Panc1 (cell line): ENCODE data around the gene PXK. TPM values are rescaled to one million over a fixed set of nuclear protein-coding genes. Genes with fewer than 3 reads are reported as not detected.
"Not testable (repeated sequence)": the region's sequence is repeated elsewhere in the genome, so short reads cannot be mapped to it uniquely, and the experiment has no call there.

Experiments
- ATAC-seq: fragments of 200-7000 bp; cut with Tn5 transposase; 2 replicates; pipeline ENCODE4 v1.9.1; 2020; ENCODE audit warnings: mild to moderate bottlenecking, moderate library complexity
- BruUV-seq: library from RNA; stranded (reverse); fragments of 400-500 nt; replicated peaks from 2 replicates; lab custom pipeline; 2021; lab: Mats Ljungman, UMichigan
- CTCF ChIA-PET: fragments of 300-600 bp; sonication (Branson Sonifier 250); formaldehyde crosslinking; loops from one replicate; lab custom pipeline; 2022; ENCODE audit warnings: antibody characterized with exemption; lab: Charles Lee
- POLR2A ChIA-PET: fragments of 300-600 bp; sonication (Branson Sonifier 250); formaldehyde crosslinking; loops from one replicate; lab custom pipeline; 2022; ENCODE audit warnings: antibody characterized with exemption; lab: Charles Lee
- DNase-seq: peaks from one replicate; pipeline ENCODE4 v3.0.0-alpha.2; 2010; ENCODE audit warnings: low read depth, low spot score
- H3K27ac ChIP-seq: 2 replicates; pipeline ENCODE4 v1.5.1; 2011; ENCODE audit warnings: mild to moderate bottlenecking, low read length, inconsistent platforms
- H3K27me3 ChIP-seq: fragments of 200-500 bp; sonication (Bioruptor generic); 2 replicates; pipeline ENCODE4 v1.6.0; 2014; ENCODE audit warnings: low read length, inconsistent platforms; ENCODE audit not compliant: control insufficient read depth, insufficient read depth
- H3K36me3 ChIP-seq: fragments of 200-500 bp; sonication (Bioruptor generic); 2 replicates; pipeline ENCODE4 v1.5.1; 2014; ENCODE audit warnings: inconsistent platforms, mild to moderate bottlenecking, low read length, moderate library complexity; ENCODE audit not compliant: control insufficient read depth, insufficient read depth
- H3K4me1 ChIP-seq: 2 replicates; pipeline ENCODE4 v1.5.1; 2011; ENCODE audit warnings: inconsistent platforms, mild to moderate bottlenecking, low read length, moderate library complexity; ENCODE audit not compliant: control insufficient read depth, insufficient read depth
- H3K4me3 ChIP-seq, 2 experiments: 2 replicates each; pipeline ENCODE4 v1.5.1; 2011 to 2012; ENCODE audit warnings: low read depth in 2 of 2, low read length in 2 of 2, mild to moderate bottlenecking in 2 of 2, inconsistent platforms in 1 of 2, moderate library complexity in 1 of 2
- H3K9me3 ChIP-seq: fragments of 200-500 bp; sonication (Bioruptor generic); 2 replicates; pipeline ENCODE4 v1.5.1; 2014; ENCODE audit warnings: low read depth, mild to moderate bottlenecking, inconsistent platforms, low read length, moderate library complexity; ENCODE audit not compliant: control insufficient read depth, insufficient read depth
- CTCF ChIP-seq: fragments of 450-650 bp; IDR thresholded peaks from 2 replicates; pipeline ENCODE4 v1.5.1; 2017; ENCODE audit warnings: mild to moderate bottlenecking
- POLR2AphosphoS5 ChIP-seq: IDR thresholded peaks from 2 replicates; pipeline ENCODE4 v1.6.1; 2012; ENCODE audit warnings: mild to moderate bottlenecking, low read depth, low read length, moderate library complexity
- REST ChIP-seq, 2 experiments: IDR thresholded peaks; 2 replicates each; pipeline ENCODE4 v1.6.1; 2011 to 2012; ENCODE audit warnings: low read depth in 2 of 2, control low read depth in 1 of 2, low read length in 1 of 2, mild to moderate bottlenecking in 1 of 2, moderate library complexity in 1 of 2; ENCODE audit not compliant: insufficient read depth in 1 of 2
- SIN3A ChIP-seq: IDR thresholded peaks from 2 replicates; pipeline ENCODE4 v1.6.1; 2012; ENCODE audit warnings: low read depth, mild to moderate bottlenecking, low read length, moderate library complexity, borderline replicate concordance; ENCODE audit not compliant: insufficient read depth
- TCF7L2 ChIP-seq: IDR thresholded peaks from 2 replicates; pipeline ENCODE4 v1.6.1; 2011; ENCODE audit warnings: mild to moderate bottlenecking, low read depth, low read length, inconsistent platforms
- in situ Hi-C: cut with HindIII; loops from 2 replicates; pipeline ENCODE4 v1.10.0; 2016; ENCODE audit warnings: low sequenced_read_pairs, low pct_unique_long_range_greater_than_20kb
- intact Hi-C: fragments of 100-400 bp; cut with micrococcal nuclease; formaldehyde crosslinking; loops from one replicate; pipeline ENCODE4 v1.10.0; 2022; ENCODE audit not compliant: unreplicated experiment
- total RNA-seq: library from RNA; stranded (reverse); gene quantifications from one replicate; pipeline ENCODE4 v1.2.1, GENCODE V29; 2021; ENCODE audit not compliant: unreplicated experiment

The PXK gene
- total RNA-seq, 1 experiment from 2014 or later, result 14.2 TPM

DNA sequence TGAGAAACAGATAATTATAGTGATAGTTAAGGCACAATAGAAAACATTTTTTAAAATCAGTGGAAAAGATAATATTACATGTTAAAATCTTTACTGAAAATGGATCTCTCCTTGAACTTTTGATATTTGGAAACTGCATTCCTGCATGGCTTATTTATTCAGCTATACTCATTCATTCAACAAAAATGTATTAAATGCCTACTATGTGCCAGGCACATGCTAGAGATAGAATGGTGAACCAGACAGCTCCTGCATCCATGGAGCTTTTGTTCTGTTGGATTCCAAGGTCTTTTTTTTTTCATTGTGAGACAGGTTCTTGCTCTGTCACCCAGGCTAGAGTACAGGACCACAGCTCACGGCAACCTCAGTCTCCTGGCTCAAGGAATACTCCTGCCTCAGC lies 4.5 kb downstream of the PXK start:
- Histone ChIP-seq H3K4me3 (no peak overlapping the region), H3K27me3 (no peaks in the 10 kb centered on the region), H3K9me3 (no peaks in the 10 kb centered on the region), H3K36me3 (no peaks in the 10 kb centered on the region), H3K4me1 (peaks cover 6% of the 10 kb centered on the region), H3K27ac (no peak overlapping the region)
- in situ Hi-C loops, result no loop called here
- BruUV-seq, result no TSS peak
- ChIA-PET CTCF (interaction anchor here (0.6 kb wide), 1 partner anchor 160 kb away, joined by 3 read pairs; no protein-coding TSS in a partner anchor), POLR2A (no interaction called here)
- DNase-seq (no peak), ATAC-seq (no peak)
- TF ChIP-seq CTCF (no peak), REST (IDR thresholded peaks at IDR 0.05; ENCODE audit: insufficient read depth in 1 of 2, low read depth in 2 of 2, low read length in 1 of 2) (no peak), POLR2AphosphoS5 (no peak), SIN3A (no peak)
- intact Hi-C loops, result loop anchor here (5.0 kb wide), 1 partner anchor 75 kb away; no protein-coding TSS in a partner anchor

DNA sequence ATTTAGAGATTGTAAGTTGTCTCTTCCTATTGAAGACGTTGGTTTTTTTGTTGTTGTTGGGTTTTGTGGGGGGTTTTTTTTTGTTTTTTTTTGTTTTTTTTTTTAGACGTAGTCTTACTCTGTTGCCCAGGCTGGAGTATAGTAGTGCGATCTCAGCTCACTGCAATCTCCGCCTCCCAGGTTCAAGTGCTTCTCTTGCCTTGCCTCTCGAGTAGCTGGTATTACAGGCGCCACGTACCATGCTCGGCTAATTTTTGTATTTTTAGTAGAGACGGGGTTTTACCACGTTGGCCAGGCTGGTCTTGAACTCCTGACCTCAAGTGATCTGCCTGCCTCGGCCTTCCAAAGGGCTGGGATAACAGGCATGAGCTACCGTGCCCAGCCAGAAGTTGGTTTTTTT lies 6.5 kb downstream of the PXK start:
- H3K9me3 ChIP-seq, H3K27ac ChIP-seq, DNase-seq, BruUV-seq, H3K27me3 ChIP-seq, ATAC-seq, H3K4me1 ChIP-seq, CTCF ChIA-PET, H3K36me3 ChIP-seq, in situ Hi-C loops, H3K4me3 ChIP-seq: not testable (repeated sequence)
- intact Hi-C loops, result loop anchor here (5.0 kb wide), 1 partner anchor 73 kb away; no protein-coding TSS in a partner anchor
- POLR2A ChIA-PET, result interaction anchor here (0.7 kb wide), 1 partner anchor 64 kb away, joined by 7 read pairs; no protein-coding TSS in a partner anchor

GRCh38 chr3:58340594-58341244 lies 8.0 kb downstream of the PXK start:
- Histone ChIP-seq H3K4me1 (no peaks in the 10 kb centered on the region), H3K36me3 (no peaks in the 10 kb centered on the region), H3K27me3 (no peaks in the 10 kb centered on the region), H3K27ac (no peak overlapping the region), H3K9me3 (no peaks in the 10 kb centered on the region), H3K4me3 (no peak overlapping the region)
- TF ChIP-seq TCF7L2 (no peak), SIN3A (no peak), POLR2AphosphoS5 (no peak), CTCF (no peak), REST (IDR thresholded peaks at IDR 0.05; ENCODE audit: insufficient read depth in 1 of 2, low read depth in 2 of 2, low read length in 1 of 2) (no peak)
- POLR2A ChIA-PET, result no interaction called here
- DNase-seq (no peak), ATAC-seq (no peak)
- CTCF ChIA-PET, result no interaction called here
- BruUV-seq, result no TSS peak
- in situ Hi-C loops (no loop called here), intact Hi-C loops (no loop called here)
